Activated T-cell treated with anti-CD3 and anti-CD28 coated beads, Interleukin-2, amount 50 U/mL, for 24 hours (primary cell): Measurements from ENCODE around the gene OAS1.

Experiments used
- DNase-seq: peaks from one replicate; pipeline ENCODE4 v3.0.0-alpha.2; 2020
- H3K27ac Mint-ChIP-seq: 2 replicates; pipeline ENCODE4 v1.8.0; 2020; ENCODE audit warnings: mild to moderate bottlenecking, mixed read lengths
- H3K27me3 Mint-ChIP-seq: 2 replicates; pipeline ENCODE4 v1.8.0; 2020; ENCODE audit warnings: mixed read lengths
- H3K36me3 Mint-ChIP-seq: 2 replicates; pipeline ENCODE4 v1.8.0; 2020; ENCODE audit warnings: low read depth, mixed read lengths
- H3K4me1 Mint-ChIP-seq: 2 replicates; pipeline ENCODE4 v1.8.0; 2020; ENCODE audit warnings: low read depth, mixed read lengths
- H3K4me3 Mint-ChIP-seq: 2 replicates; pipeline ENCODE4 v1.8.0; 2020; ENCODE audit warnings: mild to moderate bottlenecking, moderate library complexity, mixed read lengths
- H3K9me3 Mint-ChIP-seq: 2 replicates; pipeline ENCODE4 v1.8.0; 2020; ENCODE audit warnings: mixed read lengths

OAS1 gene

DNA sequence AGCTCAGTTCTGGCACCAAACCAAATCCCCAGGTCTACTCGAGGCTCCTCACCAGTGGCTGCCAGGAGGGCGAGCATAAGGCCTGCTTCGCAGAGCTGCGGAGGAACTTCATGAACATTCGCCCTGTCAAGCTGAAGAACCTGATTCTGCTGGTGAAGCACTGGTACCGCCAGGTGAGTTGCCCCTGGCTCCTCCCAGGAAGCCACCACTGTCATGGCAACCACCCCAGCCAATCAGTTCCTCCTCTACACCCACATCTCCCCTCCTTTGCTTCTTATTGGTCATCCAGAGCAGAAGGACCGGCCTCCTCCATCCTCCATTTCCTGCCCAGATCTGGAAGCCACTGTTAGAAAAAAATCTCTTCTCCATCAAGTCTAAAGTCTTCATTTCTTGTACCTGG is 54.3 kb downstream of the OAS1 start:
- no peak for DNase-seq
- no peak overlapping the region for H3K27ac Mint-ChIP-seq
- H3K9me3 Mint-ChIP-seq = peaks cover 7% of the 10 kb centered on the region
- peaks cover 97% of the 10 kb centered on the region for H3K36me3 Mint-ChIP-seq
- H3K27me3 Mint-ChIP-seq = no peaks in the 10 kb centered on the region
- H3K4me1 Mint-ChIP-seq = peaks cover 10% of the 10 kb centered on the region
- no peak overlapping the region for H3K4me3 Mint-ChIP-seq

DNA sequence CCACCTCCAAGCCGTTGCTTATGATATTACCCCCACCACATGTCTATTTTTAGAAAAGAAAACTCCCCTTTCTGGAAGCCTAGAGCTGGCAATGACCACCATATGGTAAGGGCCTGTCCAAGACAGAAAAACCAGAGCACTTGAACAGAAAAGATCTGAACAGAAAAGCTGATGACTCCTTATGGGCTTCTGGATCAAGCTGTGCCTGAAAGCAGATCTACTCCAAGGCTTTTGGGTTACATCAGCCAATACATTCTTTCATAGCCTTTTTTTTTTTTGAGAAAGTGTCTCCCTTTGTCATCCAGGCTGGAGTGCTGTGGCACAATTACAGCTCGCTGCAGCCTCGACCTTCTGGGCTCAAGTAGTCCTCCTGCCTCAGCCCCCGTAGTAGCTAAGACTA is 54.8 kb downstream of the OAS1 start:
- Mint-ChIP-seq H3K4me1 (peaks cover 7% of the 10 kb centered on the region), H3K36me3 (peaks cover 97% of the 10 kb centered on the region), H3K27me3 (no peaks in the 10 kb centered on the region), H3K4me3 (no peak overlapping the region), H3K9me3 (peaks cover 7% of the 10 kb centered on the region), H3K27ac (no peak overlapping the region)
- no peak for DNase-seq

DNA sequence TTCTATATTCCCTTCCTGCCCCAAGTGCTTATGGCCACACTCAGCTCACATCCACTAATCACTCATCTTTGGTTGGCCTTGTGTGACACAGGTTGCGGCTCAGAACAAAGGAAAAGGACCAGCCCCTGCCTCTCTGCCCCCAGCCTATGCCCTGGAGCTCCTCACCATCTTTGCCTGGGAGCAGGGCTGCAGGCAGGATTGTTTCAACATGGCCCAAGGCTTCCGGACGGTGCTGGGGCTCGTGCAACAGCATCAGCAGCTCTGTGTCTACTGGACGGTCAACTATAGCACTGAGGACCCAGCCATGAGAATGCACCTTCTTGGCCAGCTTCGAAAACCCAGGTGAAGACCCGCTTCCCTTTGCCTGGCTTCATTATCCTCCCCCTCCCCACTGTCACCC is 55.8 kb downstream of the OAS1 start:
- peaks cover 7% of the 10 kb centered on the region for H3K4me1 Mint-ChIP-seq
- no peak for DNase-seq
- H3K9me3 Mint-ChIP-seq = peaks cover 7% of the 10 kb centered on the region
- no peak overlapping the region for H3K4me3 Mint-ChIP-seq
- no peak overlapping the region for H3K27ac Mint-ChIP-seq
- no peaks in the 10 kb centered on the region for H3K27me3 Mint-ChIP-seq
- H3K36me3 Mint-ChIP-seq = peaks cover 96% of the 10 kb centered on the region

DNA sequence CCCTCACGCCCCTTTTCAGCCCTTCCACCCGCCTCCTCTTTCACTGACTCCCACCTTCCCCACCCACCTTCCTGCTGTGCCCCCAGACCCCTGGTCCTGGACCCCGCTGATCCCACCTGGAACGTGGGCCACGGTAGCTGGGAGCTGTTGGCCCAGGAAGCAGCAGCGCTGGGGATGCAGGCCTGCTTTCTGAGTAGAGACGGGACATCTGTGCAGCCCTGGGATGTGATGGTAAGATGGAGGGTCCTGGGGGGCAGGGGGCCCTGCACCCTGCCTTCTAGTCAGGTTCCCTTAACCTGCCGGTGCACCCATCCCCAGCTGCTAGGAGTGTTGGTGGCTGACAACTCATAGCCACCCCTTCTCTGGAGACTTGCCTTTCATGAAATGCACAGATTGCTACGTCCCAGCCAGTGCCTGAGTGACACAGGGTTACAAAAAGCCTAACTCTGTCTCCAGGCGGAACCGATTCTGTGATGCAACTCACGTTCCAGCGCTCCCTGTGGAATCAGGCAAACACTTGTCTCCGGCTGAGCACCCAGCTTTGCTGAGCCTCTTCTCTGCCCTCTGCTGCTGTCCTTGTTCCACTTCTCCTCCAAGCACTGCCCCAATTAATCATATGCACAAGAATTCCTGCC is 56.6 kb downstream of the OAS1 start:
- peaks cover 7% of the 10 kb centered on the region for H3K4me1 Mint-ChIP-seq
- H3K4me3 Mint-ChIP-seq = no peak overlapping the region
- peaks cover 95% of the 10 kb centered on the region for H3K36me3 Mint-ChIP-seq
- H3K27me3 Mint-ChIP-seq = no peaks in the 10 kb centered on the region
- DNase-seq = no peak
- no peak overlapping the region for H3K27ac Mint-ChIP-seq
- H3K9me3 Mint-ChIP-seq = peaks cover 6% of the 10 kb centered on the region

DNA sequence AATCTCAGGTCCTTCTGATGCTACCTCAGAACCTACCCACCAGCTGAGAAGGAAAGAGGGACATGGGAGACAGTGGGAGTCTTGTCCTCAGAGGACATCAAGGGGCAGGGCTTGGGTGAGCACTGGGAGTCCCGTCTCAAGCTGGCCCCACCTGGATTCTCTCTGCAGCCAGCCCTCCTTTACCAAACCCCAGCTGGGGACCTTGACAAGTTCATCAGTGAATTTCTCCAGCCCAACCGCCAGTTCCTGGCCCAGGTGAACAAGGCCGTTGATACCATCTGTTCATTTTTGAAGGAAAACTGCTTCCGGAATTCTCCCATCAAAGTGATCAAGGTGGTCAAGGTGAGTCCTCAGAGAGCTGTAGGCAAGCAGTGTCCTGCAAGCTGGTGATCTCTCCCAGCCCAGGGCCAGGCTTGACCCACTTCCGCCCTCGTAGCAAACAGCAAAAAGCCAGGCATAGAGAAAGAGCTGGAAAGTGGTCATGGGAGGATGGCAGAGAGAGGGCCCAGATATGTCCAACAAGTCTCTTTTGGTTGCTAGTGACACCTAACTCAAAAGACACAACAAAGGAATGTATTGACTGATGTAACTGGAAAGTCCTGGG is 57.4 kb downstream of the OAS1 start:
- Mint-ChIP-seq H3K4me3 (no peak overlapping the region), H3K36me3 (peaks cover 94% of the 10 kb centered on the region), H3K27ac (no peak overlapping the region), H3K27me3 (no peaks in the 10 kb centered on the region), H3K4me1 (peaks cover 7% of the 10 kb centered on the region), H3K9me3 (peaks cover 6% of the 10 kb centered on the region)
- no peak for DNase-seq

DNA sequence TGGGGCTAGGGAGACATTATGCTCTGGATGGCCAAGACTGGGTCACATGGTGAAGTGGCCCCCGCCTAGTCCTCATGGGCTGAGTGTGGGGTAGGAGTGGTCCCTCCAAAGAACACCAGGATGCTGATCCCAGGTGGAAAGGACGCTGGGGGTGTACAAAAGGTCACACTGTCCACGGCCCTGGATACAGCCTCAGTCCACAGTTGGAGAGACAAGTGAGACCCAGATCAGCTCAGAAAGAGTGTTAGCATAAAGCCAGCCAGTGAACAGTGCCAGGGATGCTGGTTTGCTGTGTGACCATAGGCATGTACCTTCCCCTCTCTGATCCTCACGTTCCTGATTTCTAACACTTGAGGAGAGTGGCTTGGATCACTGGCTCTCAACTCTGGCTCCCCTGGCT is 58.2 kb downstream of the OAS1 start:
- H3K4me3 Mint-ChIP-seq = no peak overlapping the region
- H3K27me3 Mint-ChIP-seq = no peaks in the 10 kb centered on the region
- DNase-seq = no peak
- H3K9me3 Mint-ChIP-seq = no peaks in the 10 kb centered on the region
- H3K36me3 Mint-ChIP-seq = peaks cover 94% of the 10 kb centered on the region
- no peak overlapping the region for H3K27ac Mint-ChIP-seq
- peaks cover 1% of the 10 kb centered on the region for H3K4me1 Mint-ChIP-seq

DNA sequence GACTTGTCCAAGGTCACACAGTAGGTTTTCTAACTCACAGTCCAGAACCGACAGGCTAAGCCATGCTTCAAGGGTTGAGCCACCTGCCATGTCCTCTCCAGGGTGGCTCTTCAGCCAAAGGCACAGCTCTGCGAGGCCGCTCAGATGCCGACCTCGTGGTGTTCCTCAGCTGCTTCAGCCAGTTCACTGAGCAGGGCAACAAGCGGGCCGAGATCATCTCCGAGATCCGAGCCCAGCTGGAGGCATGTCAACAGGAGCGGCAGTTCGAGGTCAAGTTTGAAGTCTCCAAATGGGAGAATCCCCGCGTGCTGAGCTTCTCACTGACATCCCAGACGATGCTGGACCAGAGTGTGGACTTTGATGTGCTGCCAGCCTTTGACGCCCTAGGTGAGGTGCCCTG is 58.9 kb downstream of the OAS1 start:
- no peaks in the 10 kb centered on the region for H3K4me1 Mint-ChIP-seq
- no peak overlapping the region for H3K4me3 Mint-ChIP-seq
- no peaks in the 10 kb centered on the region for H3K9me3 Mint-ChIP-seq
- no peaks in the 10 kb centered on the region for H3K27me3 Mint-ChIP-seq
- peaks cover 94% of the 10 kb centered on the region for H3K36me3 Mint-ChIP-seq
- DNase-seq = no peak
- H3K27ac Mint-ChIP-seq = no peak overlapping the region

DNA sequence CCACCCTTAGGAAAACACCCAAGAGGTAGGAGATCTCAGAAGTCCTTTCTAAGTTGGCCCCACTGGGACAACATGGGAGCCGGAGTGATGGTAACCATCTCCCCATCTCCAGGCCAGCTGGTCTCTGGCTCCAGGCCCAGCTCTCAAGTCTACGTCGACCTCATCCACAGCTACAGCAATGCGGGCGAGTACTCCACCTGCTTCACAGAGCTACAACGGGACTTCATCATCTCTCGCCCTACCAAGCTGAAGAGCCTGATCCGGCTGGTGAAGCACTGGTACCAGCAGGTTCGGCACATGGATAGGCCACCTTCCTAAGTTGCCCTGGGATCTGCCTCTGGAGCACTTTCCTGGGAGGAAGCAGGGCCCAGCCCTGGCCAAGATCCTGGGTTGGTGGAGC is 60.5 kb downstream of the OAS1 start:
- DNase-seq = no peak
- Mint-ChIP-seq H3K9me3 (no peaks in the 10 kb centered on the region), H3K36me3 (peaks cover 80% of the 10 kb centered on the region), H3K27me3 (no peaks in the 10 kb centered on the region), H3K4me3 (no peak overlapping the region), H3K27ac (no peak overlapping the region), H3K4me1 (no peaks in the 10 kb centered on the region)

DNA sequence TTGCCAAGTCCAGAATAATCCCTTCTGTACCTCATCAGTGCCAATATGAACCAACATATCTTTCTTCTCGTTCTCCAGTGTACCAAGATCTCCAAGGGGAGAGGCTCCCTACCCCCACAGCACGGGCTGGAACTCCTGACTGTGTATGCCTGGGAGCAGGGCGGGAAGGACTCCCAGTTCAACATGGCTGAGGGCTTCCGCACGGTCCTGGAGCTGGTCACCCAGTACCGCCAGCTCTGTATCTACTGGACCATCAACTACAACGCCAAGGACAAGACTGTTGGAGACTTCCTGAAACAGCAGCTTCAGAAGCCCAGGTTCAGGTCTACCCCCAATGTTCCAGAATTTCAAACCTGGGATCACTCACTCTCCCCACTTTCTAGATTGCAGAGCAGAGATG is 61.1 kb downstream of the OAS1 start:
- Mint-ChIP-seq H3K9me3 (no peaks in the 10 kb centered on the region), H3K36me3 (peaks cover 75% of the 10 kb centered on the region), H3K27ac (no peak overlapping the region), H3K4me1 (no peaks in the 10 kb centered on the region), H3K4me3 (no peak overlapping the region), H3K27me3 (no peaks in the 10 kb centered on the region)
- no peak for DNase-seq
